HG02884 (cell line): ENCODE measurements around the gene EYA4.

Experiments
- ATAC-seq: cut with Tn5 transposase; IDR thresholded peaks from one replicate; pipeline ENCODE4 v1.9.1; 2021; ENCODE audit warnings: mild to moderate bottlenecking, moderate library complexity; ENCODE audit not compliant: unreplicated experiment

Gene EYA4

DNA sequence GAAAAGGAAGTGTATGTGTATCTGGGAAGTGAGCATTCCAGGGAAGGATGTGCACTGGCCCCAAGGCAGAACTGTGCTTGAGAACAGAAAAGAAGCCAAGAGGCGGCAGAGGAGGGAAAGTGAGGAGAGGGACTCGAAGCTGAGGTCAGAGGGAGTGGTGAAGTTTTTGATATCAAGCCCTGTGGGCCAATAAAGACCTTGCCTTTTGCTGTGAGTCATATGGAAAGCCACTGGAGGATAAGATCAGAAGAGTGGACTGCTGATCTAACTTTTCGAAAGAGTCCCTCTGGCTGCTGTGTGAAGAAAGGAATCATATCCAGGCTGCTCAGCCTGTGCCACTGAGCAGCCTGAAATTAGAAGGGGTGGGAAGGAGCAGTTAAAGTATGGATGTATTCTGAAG is 99.4 kb downstream of the EYA4 start:
- no peak for ATAC-seq

DNA sequence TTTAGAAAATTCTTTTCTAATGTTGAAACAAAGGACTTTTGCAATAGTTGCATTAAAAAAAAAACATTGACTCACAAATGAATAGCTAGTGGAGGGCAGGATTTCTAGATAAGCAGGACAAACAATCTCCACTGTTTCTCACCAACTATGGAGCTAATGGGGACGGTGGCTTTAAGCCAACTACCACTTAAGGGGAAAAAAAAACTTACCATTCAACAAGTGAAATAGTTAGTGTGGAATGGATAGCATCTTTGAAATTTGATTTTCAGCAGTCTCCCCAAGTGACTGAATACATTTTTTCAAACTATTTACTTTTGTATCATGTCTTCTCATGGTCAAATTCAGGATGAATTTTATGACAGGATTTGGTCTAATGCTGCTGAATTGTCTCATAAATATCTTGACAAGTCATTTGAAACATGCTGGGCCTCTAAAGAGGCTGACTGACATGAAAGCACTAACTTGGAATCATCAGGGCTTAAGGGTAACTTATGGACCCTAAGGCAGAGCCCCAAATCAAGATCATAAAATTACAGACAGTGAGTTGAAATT is 100.5 kb downstream of the EYA4 start:
- no peak for ATAC-seq

DNA sequence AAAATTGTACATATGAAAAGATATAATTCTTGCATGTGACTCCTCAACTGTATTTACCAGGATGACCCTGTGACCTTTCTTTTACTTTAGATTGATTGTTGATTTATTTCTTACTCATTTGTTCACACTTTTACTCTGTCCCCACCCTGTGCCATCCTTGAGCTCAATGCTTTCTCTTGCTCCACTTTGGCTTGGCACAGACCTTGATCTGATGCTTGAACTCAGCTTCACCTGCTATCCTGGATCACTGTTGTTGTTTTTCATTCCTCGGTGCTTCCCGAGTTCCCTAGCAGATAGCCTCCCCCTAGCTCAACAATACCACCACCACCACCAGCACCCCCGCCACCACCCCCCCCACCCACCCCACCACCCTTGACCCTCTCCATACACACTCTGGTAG is 102.1 kb downstream of the EYA4 start:
- no peak for ATAC-seq

GRCh38 chr6:133348846-133349245 is 107.7 kb downstream of the EYA4 start:
- ATAC-seq: no peak

GRCh38 chr6:133350928-133351327 is 109.8 kb downstream of the EYA4 start:
- no peak for ATAC-seq

DNA sequence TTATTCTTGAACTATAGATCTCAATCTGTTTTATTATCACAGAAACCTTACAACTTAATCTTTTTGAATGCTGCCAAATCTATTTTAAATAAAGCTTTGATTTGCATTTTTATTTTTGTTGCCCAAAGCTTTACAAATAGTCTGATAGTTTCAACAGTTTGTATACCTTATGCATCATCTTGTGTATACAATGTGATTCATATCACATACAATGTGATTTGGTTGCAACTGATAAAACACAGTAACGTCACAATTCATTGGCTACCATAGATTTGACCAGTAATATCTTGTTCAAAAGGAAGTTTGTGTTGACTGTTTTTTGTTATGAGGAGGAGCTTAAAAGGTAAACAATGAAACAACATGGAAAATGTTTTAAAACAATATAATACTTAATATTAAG is 110.9 kb downstream of the EYA4 start:
- no peak for ATAC-seq

DNA sequence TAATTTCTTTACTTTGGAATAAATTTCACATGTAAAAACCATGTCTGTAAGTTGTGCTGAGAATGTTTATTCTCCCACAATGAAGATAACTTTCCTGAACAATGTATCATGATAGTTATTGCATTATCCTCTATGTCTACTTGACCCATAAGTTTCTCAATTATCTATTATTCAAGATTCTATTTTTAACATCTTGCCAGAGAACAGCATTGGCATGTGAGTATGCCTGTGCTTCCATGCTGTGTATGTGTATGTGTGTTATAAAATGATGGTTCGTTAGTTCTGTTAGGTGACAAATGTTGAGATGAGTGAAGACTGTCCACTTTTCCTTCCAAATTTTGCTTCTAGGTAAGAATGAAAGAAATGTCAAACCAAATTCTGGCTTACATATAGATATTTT is 111.9 kb downstream of the EYA4 start:
- no peak for ATAC-seq

DNA sequence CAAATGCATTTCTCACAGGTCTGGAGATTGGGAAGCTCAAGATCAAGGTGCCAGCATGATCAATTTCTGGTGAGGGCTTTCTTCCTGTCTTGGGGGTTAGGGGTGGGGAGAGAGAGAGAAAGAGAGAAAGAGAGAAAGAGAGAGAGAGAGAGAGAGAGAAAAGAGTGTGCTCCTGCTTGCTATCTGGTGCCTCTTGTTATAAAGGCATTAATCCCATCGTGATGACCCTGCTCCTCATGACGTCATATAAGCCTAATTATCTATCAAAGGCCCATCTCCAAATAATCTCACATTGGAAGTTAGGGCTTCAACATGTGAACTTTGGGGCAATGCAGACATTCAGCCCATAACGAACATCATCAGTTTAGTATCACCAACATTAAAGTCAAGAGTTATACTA is 114.8 kb downstream of the EYA4 start:
- no peak for ATAC-seq

DNA sequence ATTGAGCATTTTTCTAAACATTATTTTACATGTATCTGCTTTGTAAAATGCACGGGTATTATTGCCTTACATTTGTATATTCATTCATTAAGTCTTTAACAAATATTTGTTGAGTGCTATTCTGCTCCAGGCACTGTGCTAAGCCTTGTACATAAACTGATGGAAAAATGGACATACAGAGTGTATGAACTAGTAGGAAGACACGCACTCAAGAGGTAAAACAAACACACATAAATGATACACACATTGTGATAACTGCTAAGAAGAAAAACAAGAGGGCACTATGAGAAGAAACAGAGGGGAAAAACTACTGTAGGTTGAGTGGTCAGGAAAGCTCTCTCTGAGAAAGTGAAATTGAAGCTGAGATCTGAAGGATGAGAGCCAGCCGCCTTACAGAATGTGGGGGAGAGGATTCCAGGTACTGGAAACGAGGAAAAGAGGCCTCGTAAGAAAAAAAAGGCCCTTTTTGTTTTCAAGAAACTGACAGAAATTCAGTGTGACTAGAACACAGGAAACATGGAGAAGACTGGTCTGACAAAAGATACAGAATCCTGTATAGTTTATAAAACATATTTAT is 117.5 kb downstream of the EYA4 start:
- no peak for ATAC-seq

- no peak for ATAC-seq
Measured at GRCh38 chr6:133359256-133359655, 118.1 kb downstream of the EYA4 start.

DNA sequence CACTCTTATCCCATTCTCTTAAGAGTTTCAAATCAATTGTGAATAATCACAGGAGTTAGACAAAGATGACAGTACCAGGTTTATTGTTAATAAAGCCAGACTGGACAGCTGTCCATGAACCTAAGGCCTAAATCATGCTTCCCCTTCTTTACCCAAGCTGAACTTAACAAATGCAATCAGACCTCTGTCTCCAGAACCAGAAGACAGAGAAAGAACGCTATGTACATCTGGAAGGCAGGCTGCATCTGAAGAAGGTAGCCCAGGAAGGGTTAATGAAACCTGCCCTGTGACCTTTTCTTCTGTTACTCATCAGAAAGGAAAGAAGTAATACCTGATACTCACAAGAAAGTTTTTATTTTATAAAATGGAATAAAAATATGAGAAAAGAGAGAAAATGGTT is 118.6 kb downstream of the EYA4 start:
- ATAC-seq: no peak

GRCh38 chr6:133360194-133360593 is 119.0 kb downstream of the EYA4 start:
- no peak for ATAC-seq

DNA sequence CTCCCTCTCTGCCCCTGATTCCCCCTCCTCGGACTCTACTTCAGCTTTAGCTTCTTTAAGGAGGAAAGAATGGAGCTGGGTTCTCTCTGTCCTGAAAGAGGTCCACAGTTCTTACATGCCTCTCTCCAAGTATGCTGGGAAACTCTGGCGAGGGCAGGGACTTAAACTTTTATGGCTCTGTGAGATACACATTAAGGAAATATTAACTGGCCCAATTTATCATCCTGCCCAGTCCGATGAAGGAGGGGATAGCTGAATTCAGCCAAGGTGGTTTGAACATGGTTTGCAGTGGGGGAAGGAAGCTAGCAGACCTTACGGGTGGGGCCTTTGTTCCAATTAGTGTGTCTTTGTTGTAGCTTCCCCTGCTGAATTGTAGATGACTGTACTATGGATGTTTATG is 121.7 kb downstream of the EYA4 start:
- no peak for ATAC-seq

GRCh38 chr6:133368664-133369063 is 127.5 kb downstream of the EYA4 start:
- ATAC-seq: no peak

GRCh38 chr6:133369773-133370272 is 128.7 kb downstream of the EYA4 start:
- ATAC-seq: no peak

GRCh38 chr6:133376743-133377142 is 135.6 kb downstream of the EYA4 start:
- no peak for ATAC-seq

- no peak for ATAC-seq
Measured at GRCh38 chr6:133377219-133377618, 136.1 kb downstream of the EYA4 start.

DNA sequence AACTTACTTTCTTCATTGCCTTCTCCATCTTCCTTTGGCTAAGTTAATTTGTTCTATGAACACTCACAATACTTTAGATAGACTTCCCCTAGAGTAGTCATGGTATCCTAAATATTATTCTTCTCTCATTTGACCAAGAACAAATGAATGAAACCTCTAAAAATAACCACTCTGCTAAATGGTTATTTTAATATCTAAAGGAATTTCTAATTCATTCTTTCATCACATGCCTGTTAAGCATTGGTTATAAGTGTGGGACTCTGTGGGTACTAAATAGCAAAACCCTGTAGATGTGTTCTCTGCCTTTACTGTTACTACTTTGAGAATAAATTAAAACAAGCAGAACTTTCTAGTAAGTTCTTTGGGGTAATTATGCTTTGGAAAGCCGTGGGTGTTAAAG is 138.9 kb downstream of the EYA4 start:
- no peak for ATAC-seq

DNA sequence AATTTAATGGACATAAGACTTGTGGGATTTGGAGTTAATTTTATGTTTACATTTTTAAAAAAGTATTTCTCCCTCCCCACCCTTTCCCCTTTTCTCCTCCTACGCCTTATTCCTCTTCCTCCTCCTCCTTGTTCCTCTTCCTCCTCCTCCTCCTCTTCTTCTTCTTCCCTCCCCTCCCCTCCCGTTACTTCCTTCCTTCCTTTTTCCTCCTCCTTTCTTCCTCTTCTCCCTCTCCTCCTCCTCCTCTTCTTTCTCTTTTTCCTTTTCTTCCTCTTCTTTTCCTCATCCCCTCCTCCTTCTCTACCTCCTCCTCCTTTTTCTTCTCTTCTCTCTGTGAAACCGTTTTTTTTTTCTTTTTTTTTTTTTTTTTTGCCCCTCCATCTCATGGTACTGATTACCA is 139.6 kb downstream of the EYA4 start:
- no peak for ATAC-seq

- ATAC-seq: no peak
Measured at GRCh38 chr6:133388731-133389130, 147.6 kb downstream of the EYA4 start.

DNA sequence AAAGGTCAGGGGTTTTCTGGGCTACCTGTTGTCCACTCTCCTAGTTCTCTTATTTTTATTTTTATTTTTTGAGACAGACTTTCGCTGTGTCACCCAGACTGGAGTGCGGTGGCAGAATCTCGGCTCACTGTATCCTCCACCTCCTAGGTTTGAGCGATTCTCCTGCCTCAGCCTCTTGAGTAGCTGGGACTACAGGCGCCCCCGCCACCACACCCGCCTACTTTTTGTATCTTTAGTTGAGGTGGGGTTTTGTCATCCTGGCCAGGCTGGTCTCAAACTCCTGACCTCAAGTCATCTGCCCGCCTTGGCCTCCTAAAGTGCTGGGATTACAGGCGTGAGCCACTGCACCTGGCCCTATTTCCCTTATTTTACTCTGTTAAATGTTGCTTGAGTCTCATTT is 149.0 kb downstream of the EYA4 start:
- ATAC-seq: no peak

DNA sequence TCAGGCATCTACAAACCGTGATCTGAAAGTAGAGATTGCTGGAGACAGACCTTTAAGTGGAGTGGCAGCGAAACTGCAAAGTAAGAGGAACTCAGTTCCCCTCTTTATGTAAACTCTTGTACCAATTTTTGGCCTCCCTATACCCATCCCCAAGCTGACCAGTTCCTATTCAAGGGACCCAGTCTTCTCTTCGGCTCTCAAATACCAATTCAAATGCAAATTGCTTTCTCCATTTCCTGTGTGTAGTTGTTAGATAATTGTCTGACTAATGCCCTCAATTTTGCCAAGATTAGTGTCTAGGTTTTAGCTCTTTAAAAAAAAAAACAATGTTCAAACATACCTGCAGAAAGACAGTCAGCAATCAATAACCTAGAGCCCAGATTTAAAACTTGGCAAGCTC is 150.9 kb downstream of the EYA4 start:
- no peak for ATAC-seq

DNA sequence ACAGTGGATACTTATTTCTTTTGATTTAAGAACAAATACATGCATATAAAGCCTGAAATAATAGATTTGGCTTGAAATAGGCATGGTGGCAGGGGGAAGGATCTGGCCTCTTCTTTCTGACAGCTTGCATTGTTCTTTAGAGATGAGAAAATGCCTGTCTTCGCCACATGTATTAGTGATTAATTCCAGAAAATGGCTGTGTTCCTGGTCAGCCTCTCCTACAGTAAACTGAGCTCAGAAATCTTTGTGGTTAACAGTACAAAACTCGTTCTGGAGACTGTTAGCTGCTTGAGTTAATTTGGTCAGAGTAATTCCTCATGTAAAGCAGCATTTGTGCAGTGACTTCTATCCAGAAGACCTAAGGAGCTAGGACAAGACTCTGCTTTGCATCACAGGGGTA is 151.5 kb downstream of the EYA4 start:
- ATAC-seq: no peak
